Left kidney (tissue), 2 donors: ENCODE results near the gene KNDC1. TPM values are rescaled to one million over a fixed set of nuclear protein-coding genes. Genes with fewer than 3 reads are reported as not detected.
"Not testable (repeated sequence)": the region's sequence is repeated elsewhere in the genome, so short reads cannot be mapped to it uniquely, and the experiment has no call there.

Experiments used
- DNase-seq: peaks from one replicate; pipeline ENCODE4 v3.0.0-alpha.2; 2013
- polyA plus RNA-seq: library from polyadenylated mRNA; unstranded; fragments of 120-200 nt; gene quantifications from one replicate; pipeline ENCODE4 v1.2.1, GENCODE V29; 2013; ENCODE audit not compliant: insufficient read length

KNDC1 gene
- polyA plus RNA-seq, 1 donor: 8.3 TPM

GRCh38 chr10:133259602-133259989 lies 99.6 kb downstream of the KNDC1 start:
- no peak for DNase-seq

- no peak for DNase-seq
These were observed 101.1 kb downstream of the KNDC1 start for GRCh38 chr10:133260895-133261725.

GRCh38 chr10:133261726-133262325 lies 101.8 kb downstream of the KNDC1 start:
- no peak for DNase-seq

GRCh38 chr10:133262696-133263095 lies 102.7 kb downstream of the KNDC1 start:
- DNase-seq: no peak

- DNase-seq: no peak
These were observed 103.7 kb downstream of the KNDC1 start for GRCh38 chr10:133263674-133264073.

- no peak for DNase-seq
These were observed 104.4 kb downstream of the KNDC1 start for GRCh38 chr10:133264461-133264860.

- DNase-seq: not testable (repeated sequence)
These were observed 105.0 kb downstream of the KNDC1 start for GRCh38 chr10:133265052-133265451.

- no peak for DNase-seq
These were observed 106.2 kb downstream of the KNDC1 start for GRCh38 chr10:133266056-133266795.

- no peak for DNase-seq
These were observed 107.3 kb downstream of the KNDC1 start for GRCh38 chr10:133267293-133267692.

GRCh38 chr10:133267829-133268228 lies 107.8 kb downstream of the KNDC1 start:
- DNase-seq: no peak

GRCh38 chr10:133268532-133268931 lies 108.5 kb downstream of the KNDC1 start:
- DNase-seq: no peak

GRCh38 chr10:133269367-133269766 lies 109.3 kb downstream of the KNDC1 start:
- DNase-seq: no peak

- DNase-seq: no peak
These were observed 110.2 kb downstream of the KNDC1 start for GRCh38 chr10:133270204-133270603.

- DNase-seq: no peak
These were observed 110.8 kb downstream of the KNDC1 start for GRCh38 chr10:133270773-133271297.

- no peak for DNase-seq
These were observed 111.7 kb downstream of the KNDC1 start for GRCh38 chr10:133271521-133272300.

GRCh38 chr10:133272301-133272963 lies 112.4 kb downstream of the KNDC1 start:
- DNase-seq: no peak

- no peak for DNase-seq
These were observed 113.0 kb downstream of the KNDC1 start for GRCh38 chr10:133272964-133273420.

- DNase-seq: no peak
These were observed 113.6 kb downstream of the KNDC1 start for GRCh38 chr10:133273534-133274143.

- no peak for DNase-seq
These were observed 115.0 kb downstream of the KNDC1 start for GRCh38 chr10:133274751-133275683.

GRCh38 chr10:133275684-133276092 lies 115.7 kb downstream of the KNDC1 start:
- no peak for DNase-seq
